Left lung (tissue), 10 donors: ENCODE measurements around the gene TCEA3. TPM values are rescaled to one million over a fixed set of nuclear protein-coding genes. Genes with fewer than 3 reads are reported as not detected.

Experiments used
- ATAC-seq: fragments of 200-7000 bp; cut with Tn5 transposase; one replicate; pipeline ENCODE4 v1.9.1; 2020; ENCODE audit warnings: moderate library complexity
- DNase-seq, 4 donors: peaks; one replicate each; pipeline ENCODE4 v3.0.0-alpha.2; 2013 to 2020
- H3K27ac ChIP-seq, 2 donors: fragments of 200-600 bp; sonication (generic) in 1 of 2; one replicate each; pipeline versions ENCODE4 v1.5.0 to v1.8.0; 2020 to 2021
- H3K27me3 ChIP-seq, 2 donors: fragments of 200-600 bp; sonication (generic) in 1 of 2; one replicate each; pipeline versions ENCODE4 v1.5.0 to v1.8.0; 2020 to 2021
- H3K36me3 ChIP-seq, 2 donors: fragments of 200-600 bp; sonication (generic) in 1 of 2; one replicate each; pipeline versions ENCODE4 v1.5.0 to v1.8.0; 2020 to 2021
- H3K4me1 ChIP-seq, 2 donors: fragments of 200-600 bp; one replicate each; pipeline ENCODE4 v1.8.0; 2021
- H3K4me3 ChIP-seq, 2 donors: fragments of 200-600 bp; sonication (generic) in 1 of 2; one replicate each; pipeline versions ENCODE4 v1.5.0 to v1.8.0; 2020 to 2021; ENCODE audit warnings: mild to moderate bottlenecking in 1 of 2
- H3K9me3 ChIP-seq, 2 donors: fragments of 200-600 bp; sonication (generic) in 1 of 2; one replicate each; pipeline versions ENCODE4 v1.5.0 to v1.8.0; 2020 to 2021
- CTCF ChIP-seq, 2 donors: fragments of 200-600 bp; sonication (generic) in 1 of 2; IDR thresholded peaks; one replicate each; pipeline versions ENCODE4 v1.5.0 to v1.8.0; 2021; ENCODE audit warnings: antibody characterized with exemption in 2 of 2
- intact Hi-C, 2 donors: fragments of 100-400 bp; cut with DNase I; formaldehyde crosslinking; loops; one replicate each; pipeline versions ENCODE4 v1.11.2 to v1.14.2; 2022
- polyA plus RNA-seq, 6 donors: library from polyadenylated mRNA; unstranded; fragments of 120-200 nt; gene quantifications; one replicate each; pipeline ENCODE4 v1.2.1, GENCODE V29; 2013; ENCODE audit not compliant: insufficient read length in 6 of 6
- total RNA-seq, 2 donors: library from RNA; stranded (reverse); fragmentation: NEBNext Ultra II Directional; extraction: Animal tissue kit (Norgen Biotek cat#: 25700); gene quantifications; one replicate each; pipeline ENCODE4 v1.2.1, GENCODE V29; 2021
- donor health status: DM: no; HTN: yes; CAD: no.
- donor health status: DM: no; HTN: no; CAD: no.

Gene TCEA3
- total and polyA plus RNA-seq, 8 donors = 15.5 to 43.2 (median 28.0) TPM

- Histone ChIP-seq H3K36me3 (no peaks in the 10 kb centered on the region), H3K27ac (peak overlapping the region; percentile 3 to 44), H3K27me3 (no peaks in the 10 kb centered on the region), H3K4me1 (peaks cover 17 to 34% of the 10 kb centered on the region in 2 donors), H3K9me3 (no peaks in the 10 kb centered on the region), H3K4me3 (no peak overlapping the region)
- intact Hi-C loops = loop anchor here in 1 of 2 donors (10.0 kb wide), 1 partner anchor 96 kb away; no protein-coding TSS in a partner anchor
- TF ChIP-seq CTCF (IDR thresholded peaks at IDR 0.05) = no peak
- ATAC-seq (no peak), DNase-seq (peak in 1 of 4 donors; percentile 24)
Observed at GRCh38 chr1:23400324-23401114, 24.0 kb downstream of the TCEA3 start.

- TF ChIP-seq CTCF (IDR thresholded peaks at IDR 0.05) = no peak
- no peaks in the 10 kb centered on the region for H3K27me3 ChIP-seq
- H3K36me3 ChIP-seq = no peaks in the 10 kb centered on the region
- no peak overlapping the region for H3K27ac ChIP-seq
- DNase-seq (no peak), ATAC-seq (no peak)
- peaks cover 20 to 39% of the 10 kb centered on the region in 2 donors for H3K4me1 ChIP-seq
- H3K9me3 ChIP-seq = no peaks in the 10 kb centered on the region
- H3K4me3 ChIP-seq = no peak overlapping the region
- intact Hi-C loops = no loop called here
Observed at GRCh38 chr1:23399229-23399628, 25.3 kb downstream of the TCEA3 start.

GRCh38 chr1:23397908-23398307 is 26.6 kb downstream of the TCEA3 start:
- ATAC-seq = no peak
- TF ChIP-seq CTCF (IDR thresholded peaks at IDR 0.05) = no peak
- no peaks in the 10 kb centered on the region for H3K9me3 ChIP-seq
- no peaks in the 10 kb centered on the region for H3K36me3 ChIP-seq
- H3K4me1 ChIP-seq = peaks cover 16 to 25% of the 10 kb centered on the region in 2 donors
- no peak overlapping the region for H3K4me3 ChIP-seq
- H3K27ac ChIP-seq = no peak overlapping the region
- intact Hi-C loops = no loop called here
- H3K27me3 ChIP-seq = no peaks in the 10 kb centered on the region
- DNase-seq = no peak

- Histone ChIP-seq H3K4me1 (peaks cover 14 to 19% of the 10 kb centered on the region in 2 donors), H3K36me3 (no peaks in the 10 kb centered on the region), H3K27ac (no peak overlapping the region), H3K9me3 (no peaks in the 10 kb centered on the region), H3K4me3 (no peak overlapping the region), H3K27me3 (no peaks in the 10 kb centered on the region)
- TF ChIP-seq CTCF (IDR thresholded peaks at IDR 0.05) = no peak
- DNase-seq (no peak), ATAC-seq (no peak)
- intact Hi-C loops = no loop called here
Observed at GRCh38 chr1:23396380-23396779, 28.2 kb downstream of the TCEA3 start.

- H3K4me3 ChIP-seq = no peak overlapping the region
- intact Hi-C loops = no loop called here
- ATAC-seq = no peak
Observed at GRCh38 chr1:23395849-23396248, 28.7 kb downstream of the TCEA3 start.

More at GRCh38 chr1:23395849-23396248, 28.7 kb downstream of the TCEA3 start:
- TF ChIP-seq CTCF (IDR thresholded peaks at IDR 0.05) = no peak
- Histone ChIP-seq H3K27ac (no peak overlapping the region), H3K4me1 (peaks cover 14 to 17% of the 10 kb centered on the region in 2 donors), H3K36me3 (no peaks in the 10 kb centered on the region), H3K27me3 (no peaks in the 10 kb centered on the region), H3K9me3 (no peaks in the 10 kb centered on the region)
- DNase-seq = no peak
